ENCODE data around the gene GNAS-AS1. TPM values are rescaled to one million over a fixed set of nuclear protein-coding genes. Genes with fewer than 3 reads are reported as not detected.

GNAS-AS1 gene
- not detected in 5 replicates for total RNA-seq (2022; extraction: Qiagen RNA extraction)

DNA sequence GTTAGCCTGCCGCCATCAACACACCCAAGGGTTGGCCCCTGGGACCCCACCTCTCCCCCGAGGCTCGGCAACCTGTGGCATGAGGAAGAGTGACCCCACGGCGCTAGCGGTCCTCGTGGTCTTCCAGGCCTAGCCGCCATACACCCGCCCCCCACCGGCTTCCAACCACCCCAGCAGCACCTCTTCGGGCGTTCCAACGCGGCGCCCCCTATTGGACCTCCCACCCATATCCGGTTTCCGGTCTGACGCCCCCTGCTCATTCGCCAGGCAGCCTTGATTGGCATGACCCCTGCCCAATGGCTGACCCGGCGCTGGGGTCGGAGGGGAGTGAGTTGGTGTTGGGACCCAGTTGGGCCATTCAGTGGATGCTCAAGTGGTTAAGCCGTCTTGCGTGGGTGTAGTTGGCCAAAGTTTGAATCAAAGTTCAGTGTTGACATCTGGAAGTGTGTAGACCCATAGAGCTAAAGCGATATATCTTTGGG lies at the start of gene GNAS-AS1:
GNAS-AS1 (minus strand) TSS at position 210 of the 482 bp plus-strand sequence.

DNA sequence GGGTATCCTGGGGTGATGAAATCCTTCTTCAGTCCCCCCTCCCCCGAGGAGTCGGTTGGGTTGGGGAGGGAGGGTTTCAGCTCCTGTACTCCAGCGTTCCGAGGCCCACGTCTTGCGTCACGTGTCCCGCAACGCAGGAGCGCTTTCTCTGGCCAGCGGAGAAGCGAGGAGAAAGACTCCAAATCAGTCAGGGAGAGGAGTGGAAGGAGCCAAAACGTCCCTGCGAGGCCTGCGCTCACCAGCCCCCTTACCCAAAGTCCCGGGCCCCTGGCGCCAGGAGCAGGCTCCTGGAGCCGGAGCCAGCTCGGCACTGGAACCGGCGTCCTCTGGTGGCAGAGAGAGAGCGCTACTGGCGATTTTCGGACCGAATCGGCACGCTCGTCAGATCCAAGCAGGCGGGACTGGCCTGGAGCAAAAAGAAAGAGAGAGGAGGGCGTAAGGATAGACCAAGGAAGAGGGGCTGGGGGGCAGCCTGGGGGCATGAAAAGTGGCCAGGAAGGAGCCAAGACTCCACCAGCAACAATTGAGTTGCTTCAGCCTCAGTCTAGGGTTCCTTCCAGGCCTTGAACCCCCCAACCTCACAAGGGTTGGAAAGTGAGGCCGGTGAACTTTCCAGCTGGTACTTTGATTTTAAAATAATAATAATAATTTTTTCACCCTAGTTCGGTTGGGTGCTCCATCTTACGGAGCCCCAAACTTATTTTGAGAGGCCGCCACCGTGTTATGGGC lies 2.0 kb upstream of the GNAS-AS1 start, which contains the start of gene GNAS:
GNAS (plus strand) TSS at position 174 of the 729 bp plus-strand sequence.

Other genes with a start within 250 kb of the GNAS-AS1 start
- 25.1 to 33.6 TPM (median 31.4 TPM) in 5 replicates for gene STX16, start 199.6 kb downstream of the GNAS-AS1 start, total RNA-seq (2022; extraction: Qiagen RNA extraction)
- 26.2 to 41.3 TPM (median 33.1 TPM) in 5 replicates for gene NPEPL1, start 158.1 kb downstream of the GNAS-AS1 start, total RNA-seq (2022; extraction: Qiagen RNA extraction)
- 649 to 731 TPM (median 682 TPM) in 5 replicates for gene GNAS, start 1.8 kb upstream of the GNAS-AS1 start, total RNA-seq (2022; extraction: Qiagen RNA extraction)
- gene NELFCD, start 130.4 kb upstream of the GNAS-AS1 start, total RNA-seq (2022; extraction: Qiagen RNA extraction) = 39.5 to 47.3 TPM (median 45.4 TPM) in 5 replicates
- 148 to 209 TPM (median 200 TPM) in 5 replicates for gene CTSZ, start 156.4 kb upstream of the GNAS-AS1 start, total RNA-seq (2022; extraction: Qiagen RNA extraction)
- gene TUBB1, start 168.5 kb upstream of the GNAS-AS1 start, total RNA-seq (2022; extraction: Qiagen RNA extraction) = 0.02 TPM in 2 of 5 replicates, not detected in the others
- 77.2 to 163 TPM (median 78.1 TPM) in 5 replicates for gene ATP5F1E, start 181.4 kb upstream of the GNAS-AS1 start, total RNA-seq (2022; extraction: Qiagen RNA extraction)
- gene PRELID3B, start 191.9 kb upstream of the GNAS-AS1 start, total RNA-seq (2022; extraction: Qiagen RNA extraction) = 58.6 to 69.8 TPM (median 65.8 TPM) in 5 replicates